ENCODE measurements around the gene ANKRD36C.
"Not testable (repeated sequence)": the region's sequence is repeated elsewhere in the genome, so short reads cannot be mapped to it uniquely, and the experiment has no call there.

The ANKRD36C gene

DNA sequence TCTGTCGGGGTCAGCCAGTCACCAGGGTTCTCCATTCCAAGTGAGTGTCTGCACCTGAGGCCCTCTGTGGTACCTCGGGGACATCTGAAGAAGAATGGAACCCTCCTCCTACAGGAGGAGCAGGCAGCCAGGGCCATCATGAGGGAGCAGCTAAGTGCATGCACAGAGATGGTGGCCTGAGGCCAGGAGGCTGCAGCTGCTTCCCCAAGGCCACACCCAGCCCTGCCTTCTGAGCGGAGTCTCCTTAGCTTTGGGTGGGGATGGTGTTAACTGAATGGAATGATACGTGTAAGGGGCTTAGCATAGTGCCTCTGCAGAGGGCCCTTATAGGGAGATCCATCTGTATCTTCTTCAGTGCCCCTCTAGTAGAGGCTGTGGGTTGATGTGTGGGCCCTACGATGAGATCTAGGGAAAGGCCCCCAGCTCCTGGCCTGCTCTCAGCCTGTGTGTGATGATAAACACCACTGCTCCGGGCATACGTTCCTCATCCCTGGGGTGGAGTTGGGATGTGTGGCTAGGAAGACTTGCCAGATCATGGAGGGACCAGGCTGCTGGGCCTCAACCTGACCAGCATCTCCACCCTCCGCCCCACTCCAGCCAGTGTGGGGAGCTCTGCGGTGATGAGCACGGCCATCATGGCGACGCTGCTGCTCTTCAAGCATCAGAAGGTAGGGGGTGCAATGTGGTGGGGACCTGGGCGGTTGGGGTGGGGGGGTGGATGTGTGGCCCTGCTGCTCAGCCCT lies 192.3 kb downstream of the ANKRD36C start:
- not testable (repeated sequence) for DNase-seq (ENCODE audit: low read depth)

DNA sequence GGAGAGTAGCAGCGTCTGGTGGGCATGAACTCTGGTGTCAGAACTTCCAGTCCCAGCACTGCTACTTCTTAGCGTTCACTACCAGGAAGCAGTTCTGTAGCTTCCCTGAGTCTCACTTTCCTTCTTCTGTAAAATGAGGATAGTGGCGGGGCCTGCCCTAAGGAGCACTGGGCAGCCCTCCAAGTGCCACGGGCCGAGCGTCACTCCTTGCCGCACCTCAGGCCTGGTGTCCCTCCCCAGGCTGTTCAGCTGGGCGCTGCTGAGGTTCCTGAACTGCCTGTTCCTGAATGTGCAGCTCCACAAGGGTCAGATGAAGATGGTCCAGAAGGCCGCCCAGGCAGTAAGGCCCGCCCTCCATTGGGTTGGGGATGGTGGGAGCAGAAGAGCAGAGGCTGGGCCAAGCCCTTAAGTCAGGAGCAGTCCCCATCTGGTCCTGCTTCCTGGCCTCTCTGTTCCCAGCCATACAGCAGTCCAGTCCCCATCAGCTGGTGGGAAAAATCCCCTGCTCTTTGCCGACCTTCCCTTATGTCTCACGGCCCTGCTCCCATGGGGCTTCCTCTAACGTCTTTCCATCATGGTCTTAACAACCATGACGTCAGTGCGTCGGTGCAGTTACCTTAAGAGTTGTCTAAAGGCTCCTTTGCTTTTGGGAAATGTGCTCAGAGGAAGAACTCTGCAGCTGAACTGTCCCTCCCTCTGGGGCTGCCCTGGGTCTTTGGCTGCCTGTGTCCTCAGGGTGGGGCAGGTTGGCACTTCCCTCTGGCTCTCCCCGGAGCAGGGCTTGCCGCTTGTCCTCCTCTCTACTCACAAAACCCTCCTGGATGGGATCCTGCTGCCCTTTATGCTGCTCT lies 195.2 kb downstream of the ANKRD36C start:
- DNase-seq (ENCODE audit: low read depth) = not testable (repeated sequence)

DNA sequence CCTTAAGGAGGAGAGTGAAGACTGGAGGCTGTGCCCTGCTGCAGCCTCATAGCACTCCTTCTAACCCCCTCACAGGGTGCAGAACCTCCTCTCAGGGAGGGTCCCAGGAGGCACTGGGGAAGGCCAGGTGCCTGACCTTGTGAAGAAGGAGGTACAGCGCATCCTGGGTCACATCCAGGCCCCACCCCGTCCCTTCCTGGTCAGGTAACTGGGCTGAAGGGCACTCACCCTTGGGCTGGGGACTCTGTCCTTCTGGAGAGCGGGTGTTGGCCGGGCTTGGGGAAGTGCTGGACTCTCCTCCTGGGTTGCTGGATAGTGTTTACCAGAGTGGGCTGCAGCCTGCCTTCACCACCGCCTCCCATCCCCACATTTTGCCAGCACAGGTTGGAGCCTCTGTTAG lies 197.7 kb downstream of the ANKRD36C start:
- not testable (repeated sequence) for DNase-seq (ENCODE audit: low read depth)

DNA sequence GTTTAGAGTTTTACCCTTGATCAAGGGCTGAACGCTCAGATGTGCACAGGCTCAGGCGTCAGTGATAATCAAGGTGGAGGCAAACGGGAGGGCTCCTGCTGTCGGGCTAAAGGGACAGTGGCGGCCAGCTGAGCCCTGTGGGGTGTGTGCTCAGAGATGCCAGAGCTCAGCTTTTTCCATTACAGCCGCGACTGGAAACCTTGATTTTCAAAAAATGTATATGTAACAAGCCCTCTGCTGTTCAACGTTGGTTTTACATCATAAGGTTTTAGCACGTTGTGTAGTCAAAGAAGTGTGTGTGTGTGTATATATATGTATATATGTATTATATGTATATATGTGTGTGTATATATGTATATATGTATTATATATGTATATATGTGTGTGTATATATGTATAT lies 201.4 kb downstream of the ANKRD36C start:
- DNase-seq (ENCODE audit: low read depth) = not testable (repeated sequence)

DNA sequence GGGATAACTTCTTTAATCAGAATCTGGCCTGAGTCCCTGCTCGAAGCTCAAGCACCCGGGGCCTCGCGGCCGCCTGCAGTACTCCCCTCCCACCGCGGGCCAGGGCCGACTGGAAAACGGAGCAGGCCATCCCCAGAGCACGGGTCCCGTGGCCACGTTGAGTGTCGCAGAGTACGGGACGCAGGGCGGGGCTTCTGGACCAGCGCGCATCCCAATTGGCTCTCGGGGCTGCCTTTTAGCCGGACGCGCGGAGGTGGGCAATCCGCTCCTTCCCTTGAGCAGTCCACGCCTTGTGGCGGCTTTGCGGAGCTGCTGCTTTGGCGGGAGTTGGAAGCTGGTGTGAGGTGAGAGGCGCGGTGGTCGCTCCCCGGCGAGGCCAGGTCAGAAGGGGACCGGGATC lies 202.2 kb downstream of the ANKRD36C start:
- not testable (repeated sequence) for DNase-seq (ENCODE audit: low read depth)

DNA sequence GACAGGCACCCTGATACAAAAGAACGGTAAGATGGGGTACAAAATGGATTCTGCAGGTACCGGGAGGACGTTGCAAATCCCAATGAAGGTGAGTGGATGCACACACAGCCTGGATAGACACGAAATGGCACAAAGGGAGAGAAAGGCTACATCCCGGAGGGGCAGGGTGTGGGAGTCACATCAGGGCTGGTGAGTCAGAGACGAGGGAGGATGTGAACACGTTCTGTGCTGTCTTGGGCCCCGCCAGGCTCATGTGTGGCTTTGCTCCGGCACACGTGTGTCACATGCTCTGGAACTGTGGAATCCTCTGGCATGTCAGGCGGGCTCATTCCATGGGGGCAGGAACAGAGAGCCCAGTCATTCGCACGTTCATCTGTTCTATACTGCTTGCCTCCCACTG lies 203.0 kb downstream of the ANKRD36C start:
- not testable (repeated sequence) for DNase-seq (ENCODE audit: low read depth)
